ENCODE measurements around the gene TMPRSS11B.

TMPRSS11B gene

GRCh38 chr4:68187145-68187544, 58.3 kb downstream of the TMPRSS11B start:
- DNase-seq (ENCODE audit: extremely low read depth, low read depth): no peak
- no peak overlapping the region for H3K4me3 ChIP-seq (replicated peaks; ENCODE audit: low read depth, low read length)
- TF ChIP-seq, protein P1, sequence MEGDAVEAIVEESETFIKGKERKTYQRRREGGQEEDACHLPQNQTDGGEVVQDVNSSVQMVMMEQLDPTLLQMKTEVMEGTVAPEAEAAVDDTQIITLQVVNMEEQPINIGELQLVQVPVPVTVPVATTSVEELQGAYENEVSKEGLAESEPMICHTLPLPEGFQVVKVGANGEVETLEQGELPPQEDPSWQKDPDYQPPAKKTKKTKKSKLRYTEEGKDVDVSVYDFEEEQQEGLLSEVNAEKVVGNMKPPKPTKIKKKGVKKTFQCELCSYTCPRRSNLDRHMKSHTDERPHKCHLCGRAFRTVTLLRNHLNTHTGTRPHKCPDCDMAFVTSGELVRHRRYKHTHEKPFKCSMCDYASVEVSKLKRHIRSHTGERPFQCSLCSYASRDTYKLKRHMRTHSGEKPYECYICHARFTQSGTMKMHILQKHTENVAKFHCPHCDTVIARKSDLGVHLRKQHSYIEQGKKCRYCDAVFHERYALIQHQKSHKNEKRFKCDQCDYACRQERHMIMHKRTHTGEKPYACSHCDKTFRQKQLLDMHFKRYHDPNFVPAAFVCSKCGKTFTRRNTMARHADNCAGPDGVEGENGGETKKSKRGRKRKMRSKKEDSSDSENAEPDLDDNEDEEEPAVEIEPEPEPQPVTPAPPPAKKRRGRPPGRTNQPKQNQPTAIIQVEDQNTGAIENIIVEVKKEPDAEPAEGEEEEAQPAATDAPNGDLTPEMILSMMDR (IDR thresholded peaks at IDR 0.05; ENCODE audit: low read depth, low read length, missing control alignments): no peak

DNA sequence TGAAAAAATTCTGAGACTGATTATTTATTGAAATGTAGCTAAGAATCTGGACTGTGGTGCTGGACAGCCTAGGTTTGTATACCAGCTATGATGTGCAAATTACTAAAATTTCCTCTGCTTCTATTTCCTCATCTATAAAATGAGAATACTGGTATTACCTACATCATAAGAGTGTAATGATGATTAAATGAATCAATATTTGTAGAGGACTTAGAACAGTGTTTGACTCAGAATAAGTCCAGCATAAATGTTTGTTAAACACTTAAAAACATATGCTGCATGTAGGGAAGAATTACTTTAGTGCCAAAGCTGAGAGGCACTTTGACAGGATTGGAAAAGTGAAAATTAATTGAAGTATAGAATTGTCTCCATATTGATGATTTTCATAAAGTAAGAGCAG, 60.6 kb downstream of the TMPRSS11B start:
- no peak overlapping the region for H3K4me3 ChIP-seq (replicated peaks; ENCODE audit: low read depth, low read length)
- TF ChIP-seq, protein P1 (IDR thresholded peaks at IDR 0.05; ENCODE audit: low read depth, low read length, missing control alignments): no peak
- DNase-seq (ENCODE audit: extremely low read depth, low read depth): no peak

DNA sequence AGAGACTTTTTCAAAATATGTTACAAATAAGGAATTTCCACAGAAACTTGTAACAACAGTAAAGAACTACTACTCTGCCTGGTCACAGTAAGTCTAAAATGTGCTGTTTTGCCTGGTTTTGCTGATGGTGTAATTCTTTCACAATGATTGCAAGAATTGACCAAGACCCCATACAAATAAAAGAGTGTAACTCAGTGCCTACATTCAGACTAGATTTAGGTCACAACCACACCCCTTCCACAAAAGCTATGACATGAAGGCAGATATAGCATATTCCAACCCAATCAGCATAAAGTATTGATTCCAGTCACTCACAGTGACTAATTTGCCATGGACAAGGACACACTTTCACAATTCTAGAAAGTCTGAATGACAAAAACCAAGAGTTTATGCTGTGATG, 62.1 kb downstream of the TMPRSS11B start:
- TF ChIP-seq, protein P1 (IDR thresholded peaks at IDR 0.05; ENCODE audit: low read depth, low read length, missing control alignments): no peak
- no peak for DNase-seq (ENCODE audit: extremely low read depth, low read depth)

DNA sequence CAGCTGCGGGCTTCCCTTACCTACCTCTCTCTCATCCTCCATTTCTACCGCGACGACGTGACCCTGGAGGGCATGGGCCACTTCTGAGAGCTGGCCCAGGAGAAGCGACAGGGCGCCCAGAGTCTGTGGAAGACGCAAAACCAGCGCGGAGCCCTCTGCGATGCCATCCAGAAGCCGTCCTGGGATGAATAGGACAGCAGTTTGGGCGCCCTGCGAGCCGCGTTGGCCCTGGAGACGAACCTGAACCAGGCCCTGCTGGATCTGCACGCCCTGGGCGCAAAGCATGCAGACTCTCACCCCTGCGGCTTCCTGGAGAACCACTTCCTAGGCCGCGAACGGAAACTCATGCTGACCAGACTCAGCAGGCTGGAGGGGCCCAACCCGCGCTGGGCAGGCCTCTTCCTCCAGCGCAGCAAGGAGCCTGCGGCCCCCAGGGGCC, 63.1 kb downstream of the TMPRSS11B start:
- TF ChIP-seq, protein P1 (IDR thresholded peaks at IDR 0.05; ENCODE audit: low read depth, low read length, missing control alignments): no peak
- DNase-seq (ENCODE audit: extremely low read depth, low read depth): no peak
- no peak overlapping the region for H3K4me3 ChIP-seq (replicated peaks; ENCODE audit: low read depth, low read length)

More for the DNA sequence above, 62.1 kb downstream of the TMPRSS11B start:
- no peak overlapping the region for H3K4me3 ChIP-seq (replicated peaks; ENCODE audit: low read depth, low read length)

DNA sequence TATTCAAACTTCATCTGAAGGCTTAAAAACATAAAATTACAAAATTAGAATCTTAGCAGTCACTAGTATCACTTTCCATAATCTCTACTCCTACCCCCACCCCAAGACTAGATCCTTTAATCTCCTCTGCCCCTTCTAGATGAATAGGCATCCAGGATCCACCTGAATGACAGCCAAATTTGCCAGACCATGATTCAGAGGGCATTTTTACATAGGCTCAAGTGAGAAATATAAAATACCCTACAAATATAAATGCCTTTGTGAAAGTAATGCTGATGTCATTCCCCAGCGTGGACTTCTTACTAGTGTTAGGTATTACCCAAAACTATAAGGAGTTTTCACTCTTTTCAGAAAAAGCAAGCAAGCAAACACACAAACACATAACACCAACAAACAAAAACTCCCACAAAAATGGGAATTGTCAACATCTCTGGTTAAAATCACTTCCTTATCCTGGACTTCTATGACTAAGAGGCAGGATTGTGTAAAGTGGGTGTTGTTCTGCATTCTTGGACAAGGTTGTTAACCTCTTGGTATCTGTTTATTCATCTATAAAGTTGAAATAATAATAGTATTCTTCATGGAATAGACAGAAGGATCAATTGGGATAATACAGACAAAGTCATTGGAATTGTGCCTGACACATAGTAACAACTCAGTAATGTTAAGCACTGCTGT, 64.5 kb downstream of the TMPRSS11B start:
- no peak overlapping the region for H3K4me3 ChIP-seq (replicated peaks; ENCODE audit: low read depth, low read length)
- DNase-seq (ENCODE audit: extremely low read depth, low read depth): no peak
- TF ChIP-seq, protein P1 (IDR thresholded peaks at IDR 0.05; ENCODE audit: low read depth, low read length, missing control alignments): no peak

GRCh38 chr4:68176904-68177303, 68.6 kb downstream of the TMPRSS11B start:
- H3K4me3 ChIP-seq (replicated peaks; ENCODE audit: low read depth, low read length): no peak overlapping the region
- TF ChIP-seq, protein P1 (IDR thresholded peaks at IDR 0.05; ENCODE audit: low read depth, low read length, missing control alignments): no peak

More at GRCh38 chr4:68176904-68177303, 68.6 kb downstream of the TMPRSS11B start:
- no peak for DNase-seq (ENCODE audit: extremely low read depth, low read depth)
